HG02840 (cell line): Measurements from ENCODE around the gene LPP.

Experiments
- ATAC-seq: cut with Tn5 transposase; IDR thresholded peaks from one replicate; pipeline ENCODE4 v1.9.1; 2021; ENCODE audit warnings: mild to moderate bottlenecking, moderate library complexity, moderate number of reproducible peaks; ENCODE audit not compliant: unreplicated experiment, low FRiP score

LPP gene

GRCh38 chr3:188489639-188490405 is 335.9 kb downstream of the LPP start:
- ATAC-seq, result no peak

GRCh38 chr3:188490416-188490815 is 336.5 kb downstream of the LPP start:
- no peak for ATAC-seq

GRCh38 chr3:188491276-188491687 is 337.3 kb downstream of the LPP start:
- no peak for ATAC-seq

- ATAC-seq, result no peak
Measured at GRCh38 chr3:188496390-188496789, 342.4 kb downstream of the LPP start.

- ATAC-seq, result no peak
Measured at GRCh38 chr3:188497021-188497420, 343.1 kb downstream of the LPP start.

GRCh38 chr3:188503647-188504046 is 349.7 kb downstream of the LPP start:
- no peak for ATAC-seq

DNA sequence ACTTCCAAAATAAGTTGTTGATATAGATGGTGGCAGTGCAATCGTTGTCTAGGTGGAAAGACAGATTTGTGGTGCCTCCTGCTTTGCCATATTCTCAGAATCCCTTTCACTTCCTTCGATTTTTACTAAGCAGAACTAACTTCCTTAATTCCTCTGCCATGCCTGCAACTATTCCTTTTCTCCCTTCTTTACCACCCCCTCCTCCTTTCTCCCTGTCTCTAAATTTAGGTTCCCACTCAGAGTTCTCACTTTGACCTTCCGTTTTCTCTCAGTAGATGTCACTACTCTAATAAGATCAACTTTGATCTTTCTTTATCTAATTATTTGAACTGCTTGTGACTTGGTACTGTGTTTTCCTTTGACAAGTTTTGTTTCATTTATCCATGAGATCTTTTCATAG is 351.2 kb downstream of the LPP start:
- ATAC-seq, result no peak

DNA sequence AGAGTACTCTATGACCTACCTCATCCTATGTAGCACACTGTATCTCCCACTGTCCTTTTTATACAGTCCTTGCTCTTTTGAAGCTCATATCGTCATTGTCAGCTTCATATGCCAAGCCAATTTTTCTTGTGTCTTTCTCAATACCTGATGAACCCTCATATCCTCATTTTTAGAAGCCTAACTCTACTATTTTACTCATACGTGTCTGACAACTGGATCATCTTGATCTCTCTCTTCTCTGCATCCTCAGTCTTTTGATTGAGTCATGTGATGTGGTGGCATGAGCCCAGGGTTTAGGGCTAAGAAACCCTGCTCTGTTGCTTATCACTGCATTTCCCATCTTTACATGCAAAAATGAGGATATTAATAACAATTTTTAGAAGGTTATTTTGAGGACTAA is 352.0 kb downstream of the LPP start:
- no peak for ATAC-seq

DNA sequence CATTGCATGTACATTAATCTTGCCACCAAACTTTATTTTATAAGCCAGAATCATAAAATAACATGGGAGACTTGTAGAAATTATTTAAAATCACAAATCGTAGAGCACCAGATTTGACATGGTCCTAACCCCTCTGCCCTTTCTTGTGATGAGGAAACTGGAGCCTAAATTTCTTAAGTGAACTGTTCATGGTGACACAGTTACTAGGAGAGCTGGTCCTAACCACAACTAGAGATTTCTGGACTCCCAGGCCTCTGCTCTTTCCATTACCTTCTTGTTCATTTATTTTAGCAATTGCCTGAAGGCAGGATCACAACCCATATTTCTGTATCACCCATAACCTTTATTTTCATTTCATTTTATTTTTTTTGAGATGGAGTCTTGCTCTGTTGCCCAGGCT is 352.5 kb downstream of the LPP start:
- no peak for ATAC-seq

DNA sequence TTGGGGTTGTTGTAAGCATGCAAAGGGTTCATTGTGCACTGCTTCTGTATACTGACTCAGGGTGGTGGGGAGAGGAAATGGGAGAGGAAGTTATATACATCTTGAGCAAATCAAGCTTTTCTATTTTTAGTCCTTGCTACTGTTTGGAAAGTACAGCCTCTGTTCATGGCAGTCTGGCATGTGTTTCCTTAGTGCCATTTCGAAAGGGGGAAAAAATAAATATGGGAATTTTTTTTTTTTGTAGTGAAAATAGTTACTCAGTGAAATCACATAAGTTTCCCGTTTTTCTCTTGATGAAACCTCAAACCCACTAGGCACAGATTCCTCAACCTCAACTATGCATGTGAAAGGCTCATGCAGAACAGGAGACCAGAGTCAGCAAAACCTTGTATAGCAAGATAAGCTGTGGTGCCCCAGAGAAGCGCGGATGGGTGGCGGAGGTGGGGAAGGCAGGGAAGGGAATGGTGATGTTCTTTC is 353.3 kb downstream of the LPP start:
- no peak for ATAC-seq

GRCh38 chr3:188508454-188508853 is 354.5 kb downstream of the LPP start:
- ATAC-seq, result no peak

DNA sequence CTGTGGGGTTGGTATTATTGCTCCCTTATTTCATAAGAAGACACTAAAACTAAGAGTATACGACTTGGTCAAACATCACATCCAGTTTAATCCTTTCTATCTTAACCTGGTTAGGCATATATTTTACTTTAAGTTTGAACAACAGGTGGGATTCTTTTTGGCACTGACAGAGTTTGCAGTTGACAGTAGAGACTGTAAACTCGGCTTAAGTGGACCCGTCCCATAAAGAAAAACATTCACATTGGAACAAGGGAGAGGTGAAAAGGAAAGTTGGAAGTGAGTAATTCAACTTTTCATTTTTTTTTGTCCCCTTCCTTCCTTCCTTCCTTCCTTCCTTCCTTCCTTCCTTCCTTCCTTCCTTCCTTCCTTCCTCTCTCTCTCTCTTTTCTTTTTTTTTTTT is 355.4 kb downstream of the LPP start:
- no peak for ATAC-seq

DNA sequence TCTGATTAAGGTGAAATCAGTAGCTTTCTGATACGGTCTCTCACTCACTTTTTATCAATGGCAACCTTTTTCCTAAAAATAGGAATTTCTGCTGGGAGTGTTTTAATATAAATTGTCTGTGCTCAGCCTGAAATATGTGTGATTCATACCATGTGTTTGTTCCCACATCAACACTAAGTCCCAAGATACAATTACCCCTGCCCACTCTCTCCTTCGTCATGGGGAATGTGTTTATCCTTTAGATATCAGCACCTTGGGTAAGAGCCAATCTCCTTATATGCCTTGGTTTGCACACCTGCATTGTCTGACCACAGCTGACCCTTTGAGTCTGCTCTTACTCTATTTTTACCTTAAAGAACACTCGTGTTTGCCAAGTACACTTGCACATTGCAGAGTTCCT is 356.4 kb downstream of the LPP start:
- no peak for ATAC-seq

DNA sequence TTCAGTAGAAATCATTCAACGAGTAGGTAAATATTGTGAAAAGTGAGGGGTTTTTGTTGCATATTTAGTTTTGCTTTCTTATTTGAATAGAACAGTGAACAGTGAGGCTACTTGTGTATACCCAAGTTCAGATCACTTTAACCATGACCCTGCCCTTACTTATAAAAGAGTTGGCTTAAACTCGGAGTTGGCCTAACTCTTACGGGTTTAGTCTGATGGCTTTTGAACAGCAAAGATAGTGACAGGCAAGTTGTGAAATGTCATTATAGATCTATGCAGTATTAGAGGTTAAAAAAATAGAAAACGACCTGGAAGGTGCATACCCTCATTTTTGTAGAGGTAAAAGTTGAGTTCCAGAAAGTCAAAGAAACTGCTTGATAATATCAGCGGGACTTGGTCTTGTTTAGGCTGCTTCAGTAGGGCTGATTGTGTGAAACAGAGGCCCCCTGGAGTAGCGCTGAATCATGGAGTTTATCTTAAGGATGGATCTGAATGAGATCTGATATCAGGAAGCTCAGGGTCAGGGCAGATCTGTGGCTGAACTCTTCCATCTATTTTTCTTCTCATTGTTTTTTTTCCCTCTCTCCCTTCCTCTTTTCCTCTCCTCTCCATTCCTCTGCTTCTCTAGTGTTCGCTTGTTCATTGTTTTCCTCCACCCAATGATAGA is 359.8 kb downstream of the LPP start:
- no peak for ATAC-seq

GRCh38 chr3:188516515-188516914 is 362.6 kb downstream of the LPP start:
- no peak for ATAC-seq

GRCh38 chr3:188518416-188518815 is 364.5 kb downstream of the LPP start:
- no peak for ATAC-seq

GRCh38 chr3:188518835-188519452 is 365.0 kb downstream of the LPP start:
- no peak for ATAC-seq

DNA sequence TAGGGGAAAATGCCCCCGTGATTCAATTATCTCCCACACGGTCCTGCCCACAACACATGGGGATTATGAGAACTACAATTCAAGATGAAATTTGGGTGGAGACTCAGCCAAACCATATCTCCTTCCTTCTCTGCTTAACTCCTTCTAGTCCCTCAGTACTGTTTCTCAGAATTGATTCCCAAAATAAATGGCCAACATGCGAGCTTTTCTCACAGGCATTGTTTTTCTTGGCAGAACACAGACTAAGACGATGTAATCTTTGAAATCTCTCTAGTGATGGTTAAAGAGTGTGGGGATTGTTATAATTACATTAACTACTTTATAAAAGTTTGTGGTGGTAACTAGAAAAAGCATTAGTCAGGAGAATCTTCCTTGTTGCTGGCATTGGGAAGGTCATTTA is 366.5 kb downstream of the LPP start:
- ATAC-seq, result no peak

GRCh38 chr3:188522115-188522514 is 368.2 kb downstream of the LPP start:
- no peak for ATAC-seq

DNA sequence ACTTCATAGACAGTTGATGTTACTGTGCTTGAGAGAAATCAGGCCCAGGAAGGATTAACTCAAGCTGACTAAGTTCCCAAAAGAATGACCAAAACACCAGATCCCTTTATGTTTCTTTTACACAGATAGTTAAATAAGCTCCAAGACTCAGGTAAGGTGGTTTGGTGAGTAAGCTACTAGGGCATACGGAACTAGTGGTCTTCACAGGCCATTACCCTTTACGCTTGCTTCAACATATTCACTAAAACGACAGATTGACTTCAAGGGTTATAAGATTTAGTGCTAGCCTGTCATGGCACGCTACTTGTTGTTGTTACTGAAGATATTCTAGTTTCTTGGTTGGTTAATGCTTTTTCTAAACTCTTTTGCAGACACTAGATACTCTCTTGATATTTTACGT is 369.3 kb downstream of the LPP start:
- no peak for ATAC-seq

- no peak for ATAC-seq
Measured at GRCh38 chr3:188524052-188524451, 370.1 kb downstream of the LPP start.

GRCh38 chr3:188526057-188526456 is 372.1 kb downstream of the LPP start:
- ATAC-seq, result no peak
